ENCODE data around the gene EFEMP2.
A peak's percentile ranks its signal among the peaks of the same experiment; 100 is the strongest.

DNA sequence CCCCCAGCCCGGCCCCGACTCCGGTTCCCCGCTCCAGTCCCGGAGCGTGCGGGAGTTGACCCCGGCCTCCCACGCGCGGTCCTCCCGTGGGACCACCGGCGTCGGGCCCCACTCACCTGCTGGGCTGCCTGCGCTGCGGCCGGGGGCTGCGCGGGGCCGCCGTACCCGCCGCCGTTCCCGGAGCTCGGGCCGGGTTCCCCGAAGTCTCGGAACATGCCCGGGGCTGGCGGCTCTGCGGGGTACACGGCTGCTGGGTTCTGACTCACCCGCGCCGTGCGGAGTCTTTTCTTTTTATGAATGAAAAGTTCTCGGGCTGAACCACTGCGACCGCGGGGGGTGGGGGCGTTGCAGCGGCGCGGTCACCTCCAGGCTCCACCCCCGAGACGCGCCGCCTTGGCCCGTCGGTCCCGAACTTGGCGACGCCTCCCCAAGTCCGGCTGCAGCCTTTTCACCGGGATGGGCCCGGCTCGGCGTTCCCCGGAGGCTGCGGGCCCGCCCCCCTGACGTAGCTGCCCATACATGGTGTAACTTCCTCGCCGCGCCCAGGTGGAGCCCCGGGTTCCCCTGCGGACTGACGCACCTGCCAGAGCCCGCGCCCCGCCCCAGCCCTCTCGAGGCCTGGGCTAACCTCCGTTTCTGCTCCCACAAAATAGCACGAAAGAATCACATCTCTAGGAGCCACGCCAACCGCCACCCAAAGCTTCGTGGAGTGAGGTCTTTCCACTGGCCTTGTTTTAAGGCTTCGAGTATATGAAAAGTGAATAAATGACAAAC lies 27.7 kb upstream of the EFEMP2 start, which contains the start of gene FOSL1:
- TF ChIP-seq KDM1A (IDR thresholded peaks at IDR 0.05; ENCODE audit: borderline replicate concordance) (no peak), MYC (IDR thresholded peaks at IDR 0.05; ENCODE audit: insufficient read depth, insufficient read length, insufficient replicate concordance, low read length, severe bottlenecking) (no peak), TCF12 (IDR thresholded peaks at IDR 0.05; ENCODE audit: low read depth, low read length) (0 out of 2 replicates have a peak, but pooled peaks have one; percentile 52), NBN (IDR thresholded peaks at IDR 0.05) (peak; percentile 51)
- TF ChIP-seq, protein P1, sequence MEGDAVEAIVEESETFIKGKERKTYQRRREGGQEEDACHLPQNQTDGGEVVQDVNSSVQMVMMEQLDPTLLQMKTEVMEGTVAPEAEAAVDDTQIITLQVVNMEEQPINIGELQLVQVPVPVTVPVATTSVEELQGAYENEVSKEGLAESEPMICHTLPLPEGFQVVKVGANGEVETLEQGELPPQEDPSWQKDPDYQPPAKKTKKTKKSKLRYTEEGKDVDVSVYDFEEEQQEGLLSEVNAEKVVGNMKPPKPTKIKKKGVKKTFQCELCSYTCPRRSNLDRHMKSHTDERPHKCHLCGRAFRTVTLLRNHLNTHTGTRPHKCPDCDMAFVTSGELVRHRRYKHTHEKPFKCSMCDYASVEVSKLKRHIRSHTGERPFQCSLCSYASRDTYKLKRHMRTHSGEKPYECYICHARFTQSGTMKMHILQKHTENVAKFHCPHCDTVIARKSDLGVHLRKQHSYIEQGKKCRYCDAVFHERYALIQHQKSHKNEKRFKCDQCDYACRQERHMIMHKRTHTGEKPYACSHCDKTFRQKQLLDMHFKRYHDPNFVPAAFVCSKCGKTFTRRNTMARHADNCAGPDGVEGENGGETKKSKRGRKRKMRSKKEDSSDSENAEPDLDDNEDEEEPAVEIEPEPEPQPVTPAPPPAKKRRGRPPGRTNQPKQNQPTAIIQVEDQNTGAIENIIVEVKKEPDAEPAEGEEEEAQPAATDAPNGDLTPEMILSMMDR (IDR thresholded peaks at IDR 0.05 in 2 of 3, conservative IDR thresholded peaks at IDR 0.05 in 1 of 3; ENCODE audit: control insufficient read depth in 2 of 3, extremely low read depth in 1 of 3, insufficient read depth in 1 of 3, low read depth in 3 of 3, low read length in 3 of 3) = no peak

Data from GM12878 (cell line).